Measurements from ENCODE around the gene OSBPL9.

Gene OSBPL9, protein sequence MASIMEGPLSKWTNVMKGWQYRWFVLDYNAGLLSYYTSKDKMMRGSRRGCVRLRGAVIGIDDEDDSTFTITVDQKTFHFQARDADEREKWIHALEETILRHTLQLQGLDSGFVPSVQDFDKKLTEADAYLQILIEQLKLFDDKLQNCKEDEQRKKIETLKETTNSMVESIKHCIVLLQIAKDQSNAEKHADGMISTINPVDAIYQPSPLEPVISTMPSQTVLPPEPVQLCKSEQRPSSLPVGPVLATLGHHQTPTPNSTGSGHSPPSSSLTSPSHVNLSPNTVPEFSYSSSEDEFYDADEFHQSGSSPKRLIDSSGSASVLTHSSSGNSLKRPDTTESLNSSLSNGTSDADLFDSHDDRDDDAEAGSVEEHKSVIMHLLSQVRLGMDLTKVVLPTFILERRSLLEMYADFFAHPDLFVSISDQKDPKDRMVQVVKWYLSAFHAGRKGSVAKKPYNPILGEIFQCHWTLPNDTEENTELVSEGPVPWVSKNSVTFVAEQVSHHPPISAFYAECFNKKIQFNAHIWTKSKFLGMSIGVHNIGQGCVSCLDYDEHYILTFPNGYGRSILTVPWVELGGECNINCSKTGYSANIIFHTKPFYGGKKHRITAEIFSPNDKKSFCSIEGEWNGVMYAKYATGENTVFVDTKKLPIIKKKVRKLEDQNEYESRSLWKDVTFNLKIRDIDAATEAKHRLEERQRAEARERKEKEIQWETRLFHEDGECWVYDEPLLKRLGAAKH

DNA sequence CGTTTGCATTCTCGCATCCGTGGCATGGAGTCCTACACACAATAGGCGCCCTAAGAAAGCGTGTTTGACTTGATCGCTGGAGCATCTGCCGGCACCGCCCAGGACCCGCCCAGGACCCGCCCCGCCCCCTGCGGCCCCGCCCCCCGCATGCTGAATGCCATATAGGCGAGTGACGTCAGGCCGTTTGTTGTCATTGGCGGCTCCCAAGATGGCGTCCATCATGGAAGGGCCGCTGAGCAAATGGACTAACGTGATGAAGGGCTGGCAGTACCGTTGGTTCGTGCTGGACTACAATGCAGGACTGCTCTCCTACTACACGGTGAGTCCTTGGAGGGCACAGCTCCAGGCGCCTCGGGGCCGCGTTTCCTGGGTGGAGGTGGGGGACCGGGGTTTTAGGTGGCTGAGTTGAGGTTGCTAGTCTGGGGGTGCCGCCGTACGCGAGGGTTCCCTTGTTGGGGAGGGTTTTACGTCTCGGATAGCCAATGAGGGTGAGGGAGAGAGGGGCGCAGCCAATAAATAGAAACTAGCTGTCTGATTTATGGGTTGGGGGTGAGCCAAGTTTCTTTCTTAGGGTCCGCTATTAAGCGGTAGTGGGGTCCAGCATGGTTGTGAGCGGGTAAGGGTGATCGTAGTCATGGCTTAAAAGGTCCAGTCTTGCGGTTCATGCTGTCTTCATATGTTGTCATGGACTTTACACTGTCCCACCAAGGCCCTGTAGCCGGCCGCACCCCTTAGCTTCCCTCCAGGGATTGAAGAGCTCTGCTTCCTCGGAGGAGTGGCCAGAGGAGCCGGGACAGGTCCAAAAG lies at the start of gene OSBPL9:
Gene OSBPL9 (plus strand): TSS at position 190 of the 806 bp plus-strand sequence. CDS start 19 bp downstream, at position 209.
- DNase-seq, result peak; percentile 82

DNA sequence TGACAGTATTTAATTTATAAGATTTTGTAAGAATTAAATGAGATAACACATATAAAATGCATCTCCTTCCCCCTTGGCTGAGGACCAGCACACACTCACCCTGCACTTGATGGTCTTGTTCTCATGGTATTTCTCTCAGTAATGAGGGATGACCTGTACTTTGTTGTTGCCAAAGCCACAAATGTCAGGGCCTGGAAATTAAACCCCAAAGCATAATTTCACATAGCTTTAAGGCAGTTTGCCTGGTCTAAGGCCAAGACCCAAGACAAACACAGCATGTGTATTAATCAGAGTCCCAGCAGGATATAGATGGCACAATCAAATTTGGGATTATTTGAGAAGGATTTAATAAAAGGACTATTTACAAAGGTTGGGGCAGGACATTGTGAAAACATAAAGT lies 49.2 kb upstream of the OSBPL9 start:
- DNase-seq, result no peak

DNA sequence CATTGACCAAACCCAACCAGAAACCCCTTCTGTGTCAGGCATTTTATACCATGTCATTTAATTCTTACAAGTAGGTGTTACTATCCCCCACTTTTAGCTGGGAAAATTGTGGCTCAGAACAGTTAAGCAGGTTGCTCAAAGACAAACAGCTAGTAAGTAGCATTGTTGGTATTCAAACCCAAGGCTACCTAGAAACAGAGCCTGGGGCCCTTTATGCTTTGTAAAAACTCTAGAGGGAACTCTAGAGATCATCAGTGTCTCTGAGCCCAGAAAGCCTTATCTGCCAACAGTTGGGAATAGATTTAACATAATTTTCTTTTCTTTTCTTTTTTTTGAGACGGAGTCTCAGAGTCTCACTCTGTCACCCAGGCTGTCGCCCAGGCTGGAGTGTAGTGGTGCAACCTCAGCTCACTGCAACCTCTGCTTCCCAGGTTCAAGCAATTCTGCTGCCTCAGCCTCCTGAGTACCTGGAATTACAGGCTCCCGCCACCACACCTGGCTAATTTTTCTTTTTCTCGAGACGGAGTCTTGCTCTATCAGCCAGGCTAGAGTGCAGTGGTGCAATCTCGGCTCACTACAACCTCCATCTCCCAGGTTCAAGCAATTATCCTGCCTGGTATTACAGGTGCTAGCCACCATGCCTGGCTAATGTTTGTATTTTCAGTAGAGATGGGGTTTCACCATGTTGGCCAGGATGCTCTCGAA lies 48.5 kb upstream of the OSBPL9 start:
- no peak for DNase-seq

DNA sequence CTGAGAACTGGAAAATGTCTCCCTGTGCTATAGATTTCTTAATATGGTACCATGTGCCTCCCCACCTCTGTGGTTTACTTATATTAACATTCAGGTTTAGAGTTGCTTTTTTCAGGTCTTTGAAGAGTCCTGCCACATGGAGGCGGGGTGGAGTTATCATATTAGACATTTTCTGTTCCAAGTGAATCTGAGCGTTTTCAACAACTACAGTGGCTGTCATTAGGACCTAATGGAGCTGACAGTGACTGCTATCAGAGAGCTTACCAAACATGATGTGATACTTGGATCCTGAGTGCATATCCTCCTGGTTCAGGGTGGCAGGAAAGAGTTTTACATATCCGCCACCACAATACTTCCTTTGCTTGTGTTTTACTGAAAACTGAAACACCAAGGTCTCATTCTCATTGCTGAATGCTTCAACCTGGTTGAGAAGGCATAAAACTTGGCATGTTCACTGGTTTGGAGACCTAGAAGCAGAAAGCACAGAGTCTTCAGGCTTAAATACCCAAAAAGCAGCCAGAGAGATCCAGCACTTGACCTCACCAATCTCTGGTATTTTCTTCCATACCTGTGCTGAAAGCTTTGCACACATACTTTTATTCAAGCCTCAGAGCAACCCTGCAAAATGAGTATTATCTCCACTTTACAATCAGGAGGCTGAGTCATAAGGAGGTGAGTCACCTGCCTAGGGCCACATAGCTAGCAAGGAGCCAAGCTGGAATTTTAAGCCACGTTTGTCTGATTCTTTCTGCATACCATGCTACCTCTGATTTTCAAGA lies 47.4 kb upstream of the OSBPL9 start:
- DNase-seq, result no peak

DNA sequence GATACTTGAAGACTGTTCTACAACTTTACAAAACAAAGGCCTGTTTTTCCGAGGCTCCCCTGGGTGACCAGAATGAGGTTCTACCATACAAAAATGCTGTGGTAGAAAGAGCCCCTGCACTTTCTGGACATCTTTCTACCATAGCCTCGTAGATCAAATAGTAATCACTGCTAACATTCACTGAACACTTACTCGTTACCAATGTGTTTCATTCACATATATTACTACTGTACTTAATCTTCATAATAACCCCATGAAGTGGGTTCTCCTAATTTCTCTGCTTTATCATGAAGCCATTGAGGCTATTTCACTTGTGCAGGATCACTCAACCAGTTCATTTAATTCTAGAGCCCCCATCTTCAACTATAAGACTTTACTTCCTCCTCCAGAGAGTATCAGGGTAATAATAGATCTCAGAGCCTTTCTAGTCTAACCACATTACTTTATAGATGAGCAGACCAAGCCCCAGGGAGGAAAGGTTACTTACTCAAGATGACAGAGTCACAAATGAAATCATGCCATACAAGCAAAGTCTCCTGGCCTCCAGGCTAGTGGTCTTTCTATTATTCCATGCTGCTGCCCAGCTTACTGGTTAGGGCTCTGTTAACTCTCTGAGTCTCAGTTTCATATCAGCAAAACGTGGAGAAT lies 46.7 kb upstream of the OSBPL9 start:
- DNase-seq, result no peak

DNA sequence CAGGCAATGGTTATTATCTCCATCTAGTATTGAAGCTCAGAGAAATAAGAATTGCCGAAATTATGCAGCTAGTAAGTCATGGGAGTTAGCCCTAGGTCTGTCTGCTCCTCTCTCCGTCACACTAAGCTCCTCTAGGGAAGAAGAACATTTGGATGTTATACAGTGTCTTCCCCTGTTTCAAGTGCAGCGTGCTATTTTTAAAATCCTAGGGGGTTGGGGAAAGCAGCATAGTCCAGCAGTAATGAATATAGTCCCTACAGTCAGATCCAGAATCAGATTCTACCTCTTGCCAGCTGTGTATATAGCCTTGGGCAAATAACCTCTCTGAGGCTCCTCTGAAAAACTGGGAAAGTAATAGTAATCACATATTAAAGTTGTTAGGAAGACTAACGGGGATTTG lies 44.5 kb upstream of the OSBPL9 start:
- no peak for DNase-seq

DNA sequence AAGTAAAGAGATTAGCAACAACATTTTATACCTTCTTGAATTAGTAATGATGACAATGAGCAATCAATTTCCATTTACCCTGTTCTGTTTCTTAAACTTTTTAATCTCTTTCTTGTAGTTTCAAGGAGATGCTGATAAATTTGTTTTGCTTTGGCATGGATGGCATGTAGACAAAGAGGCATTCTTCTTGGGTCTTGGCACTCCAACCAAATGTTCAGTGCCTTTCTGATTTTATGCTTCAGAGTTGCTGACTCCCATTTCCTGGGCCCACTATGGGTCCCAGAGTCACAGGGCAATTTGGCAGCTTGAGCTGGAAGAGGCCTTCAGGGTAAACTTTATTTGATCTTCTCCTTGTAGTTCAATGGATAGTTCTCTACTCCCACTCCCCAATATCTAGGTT lies 42.1 kb upstream of the OSBPL9 start:
- no peak for DNase-seq

DNA sequence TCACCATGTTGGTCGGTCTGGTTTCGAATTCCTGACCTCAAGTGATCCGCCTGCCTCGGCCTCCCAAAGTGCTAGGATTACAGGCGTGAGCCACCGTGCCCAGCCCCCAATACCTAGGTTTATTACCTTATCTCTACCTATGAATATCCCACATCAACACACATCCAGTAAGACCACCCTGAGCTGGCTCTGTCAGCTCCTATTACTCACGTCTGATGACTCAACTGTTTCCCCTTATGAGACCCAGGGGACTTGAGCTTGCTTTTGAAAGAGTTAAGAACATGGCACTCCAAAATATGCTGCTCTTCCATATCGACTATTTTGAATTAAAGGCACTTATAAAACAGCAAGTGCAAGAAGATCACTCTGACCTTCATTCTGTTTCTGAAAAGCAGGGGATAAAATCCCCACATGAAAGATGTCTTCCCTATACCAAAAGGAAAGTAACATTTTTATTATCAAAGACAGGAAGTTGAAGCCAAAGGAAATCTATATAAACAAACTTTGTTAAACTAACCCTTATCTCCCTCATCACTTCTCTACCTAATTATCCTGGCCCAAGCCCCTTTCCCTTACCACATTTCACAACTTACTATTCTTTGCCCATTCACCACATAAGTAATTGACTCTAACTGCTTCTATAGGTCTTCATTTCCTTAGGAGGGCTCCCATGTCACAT lies 41.3 kb upstream of the OSBPL9 start:
- no peak for DNase-seq

DNA sequence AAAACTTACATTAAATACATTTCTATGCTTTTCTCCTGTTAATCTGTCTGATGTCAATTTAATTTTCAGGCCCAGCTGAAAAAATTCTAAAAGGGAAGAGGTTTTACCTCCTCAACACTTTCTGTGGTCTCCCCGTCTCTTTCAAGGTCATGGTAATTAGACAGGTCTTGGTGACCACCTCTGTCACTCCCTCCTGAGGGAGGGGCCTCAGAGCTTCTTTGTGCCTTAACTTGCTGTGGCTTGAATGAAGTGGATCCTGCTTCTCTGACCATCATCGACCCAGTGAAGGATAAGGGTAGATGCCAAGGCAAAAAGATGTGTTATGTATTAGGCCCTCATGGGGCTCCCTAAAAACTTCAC lies 40.8 kb upstream of the OSBPL9 start:
- DNase-seq, result no peak

DNA sequence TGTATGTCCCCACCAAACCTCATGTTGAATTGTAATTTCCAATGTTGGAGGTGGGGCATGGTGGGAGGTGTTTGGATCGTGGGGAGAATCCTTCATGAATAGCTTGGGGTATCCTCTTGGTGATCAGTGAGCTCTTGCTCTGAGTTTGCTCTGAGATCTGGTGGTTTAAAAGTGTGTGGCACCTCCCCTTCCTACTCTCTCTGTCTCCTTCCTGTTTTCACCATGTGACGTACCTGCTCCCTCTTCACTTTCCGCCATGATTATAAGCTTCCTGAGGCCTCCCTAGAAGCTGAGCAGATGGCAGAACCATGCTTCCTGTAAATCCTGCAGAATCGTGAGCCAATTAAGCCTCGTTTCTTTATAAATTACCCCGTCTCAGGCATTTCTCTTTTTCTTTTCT lies 40.0 kb upstream of the OSBPL9 start:
- no peak for DNase-seq

DNA sequence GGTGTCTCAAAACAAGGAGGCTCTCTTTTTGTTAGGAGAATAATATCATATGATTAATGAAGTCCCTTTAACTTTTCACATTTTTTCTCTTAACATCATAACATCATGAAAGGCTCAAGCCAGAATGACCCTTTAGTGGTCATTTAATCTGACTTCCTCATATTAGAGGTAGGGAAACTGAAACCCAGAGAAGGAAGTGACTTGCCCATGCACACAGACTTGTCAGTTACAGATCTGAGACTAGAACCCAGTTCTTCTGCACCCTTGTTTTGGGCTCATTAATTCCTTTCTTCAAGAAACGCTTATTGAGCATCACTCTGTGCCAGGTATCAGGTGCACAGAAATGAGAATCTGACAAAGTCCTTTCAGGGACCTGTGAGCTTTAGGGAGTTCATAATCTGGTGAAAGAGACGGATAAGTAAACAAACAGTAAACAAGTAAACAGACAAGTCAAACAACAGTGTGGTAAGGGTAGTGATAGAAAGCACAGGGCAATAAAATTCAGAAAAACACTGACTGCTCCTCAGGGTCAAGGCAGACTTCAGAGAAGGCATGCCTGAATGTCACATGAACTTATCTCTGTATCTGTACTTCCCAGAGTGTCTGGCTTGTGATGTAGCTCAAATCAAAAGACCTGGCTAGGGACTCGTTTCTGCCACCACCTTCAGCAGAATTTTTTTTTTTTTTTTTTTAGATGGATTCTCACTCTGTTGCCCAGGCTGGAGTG lies 38.3 kb upstream of the OSBPL9 start:
- no peak for DNase-seq

DNA sequence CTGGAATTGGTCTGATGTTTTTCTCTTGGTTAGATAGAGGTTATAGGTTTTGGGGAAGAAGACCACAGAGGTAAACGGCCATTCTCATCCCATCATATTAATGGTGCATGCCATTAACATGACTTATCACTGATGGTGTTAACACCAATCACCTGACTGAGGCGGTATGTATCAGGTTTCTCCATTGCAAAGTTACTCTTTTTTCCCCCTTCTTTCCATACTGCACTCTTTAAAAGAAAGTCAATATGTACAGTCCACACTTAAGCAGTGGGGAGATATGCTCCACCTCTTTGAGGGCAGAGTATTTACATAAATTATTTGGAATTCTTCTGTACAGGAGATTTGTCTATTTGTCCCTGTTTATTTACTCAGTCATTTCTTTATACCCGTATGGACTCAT lies 35.7 kb upstream of the OSBPL9 start:
- DNase-seq, result no peak

DNA sequence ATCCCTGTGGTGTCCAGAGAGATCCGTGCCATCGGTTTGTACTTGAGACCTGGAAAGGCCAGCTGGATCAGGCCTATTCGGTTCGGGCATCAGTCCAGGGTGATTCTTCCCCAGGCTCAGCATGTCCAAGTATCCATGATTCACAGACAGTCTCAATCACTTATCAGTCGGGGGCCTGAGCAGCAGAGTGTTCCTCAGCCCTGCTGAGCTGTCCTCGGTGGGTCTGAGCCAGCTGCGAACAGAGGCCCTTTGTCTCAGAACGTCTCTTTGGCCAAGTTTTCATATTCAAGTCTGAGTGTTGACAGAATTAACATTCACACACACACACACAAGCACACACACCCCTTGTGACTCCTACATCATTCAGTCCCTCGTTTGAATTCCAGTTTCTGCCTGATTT lies 33.4 kb upstream of the OSBPL9 start:
- no peak for DNase-seq

DNA sequence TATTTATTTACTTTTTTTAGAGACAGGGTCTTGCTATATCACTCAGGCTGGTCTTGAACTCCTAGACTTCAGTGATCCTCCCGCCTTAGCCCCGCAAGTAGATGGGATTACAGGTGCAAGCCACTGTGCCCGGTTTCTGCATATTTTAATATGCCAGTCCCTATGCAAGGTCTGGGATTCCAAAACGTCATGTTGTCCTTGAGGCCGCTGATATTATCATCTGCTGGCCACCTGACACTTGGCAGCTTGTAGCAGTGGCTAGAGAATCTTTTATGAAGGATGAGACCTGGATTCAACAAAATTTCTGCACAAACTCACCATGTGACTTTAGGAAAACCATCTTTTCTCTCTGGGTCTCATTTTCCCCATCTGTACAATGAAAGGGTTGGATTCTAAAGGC lies 32.9 kb upstream of the OSBPL9 start:
- DNase-seq, result no peak

DNA sequence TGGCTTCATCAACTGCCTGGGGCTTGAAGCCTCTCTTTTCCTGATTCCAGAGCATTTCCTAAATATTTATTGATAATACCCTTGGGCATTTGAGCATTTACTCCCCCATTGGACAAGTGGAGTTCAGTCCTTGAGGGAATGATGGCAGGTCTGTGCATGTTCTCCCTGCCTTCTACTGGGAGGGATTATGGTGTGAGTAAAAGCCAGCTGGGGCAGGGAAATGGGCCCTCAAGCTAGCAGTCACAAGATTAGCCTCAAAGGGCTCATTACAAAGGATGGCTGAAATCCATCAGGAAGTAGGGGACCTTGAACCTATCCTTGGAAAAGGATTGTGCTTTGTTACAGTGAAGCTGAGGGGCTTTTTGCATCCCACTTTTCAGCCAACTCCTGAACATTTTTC lies 24.2 kb upstream of the OSBPL9 start:
- no peak for DNase-seq

DNA sequence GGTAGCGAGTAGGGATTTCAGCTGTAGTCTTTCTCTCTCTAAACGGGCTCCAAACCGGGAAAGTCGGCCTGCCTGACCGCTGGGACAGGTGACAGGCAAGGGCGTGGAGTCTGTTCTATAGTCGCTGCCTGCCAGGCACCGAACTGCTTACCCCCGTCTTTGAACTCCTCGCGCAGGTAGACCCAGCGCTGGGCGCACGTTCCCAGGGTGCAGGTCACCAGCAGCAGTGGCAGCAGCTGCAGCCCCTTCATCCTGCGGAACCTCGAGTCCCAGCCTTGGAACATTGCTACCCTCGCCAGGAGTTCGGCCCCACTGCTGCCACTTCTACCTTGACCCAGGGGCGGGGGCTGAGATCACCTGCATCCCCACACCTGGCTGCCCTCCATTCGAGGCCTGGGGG lies 22.2 kb upstream of the OSBPL9 start:
- no peak for DNase-seq

DNA sequence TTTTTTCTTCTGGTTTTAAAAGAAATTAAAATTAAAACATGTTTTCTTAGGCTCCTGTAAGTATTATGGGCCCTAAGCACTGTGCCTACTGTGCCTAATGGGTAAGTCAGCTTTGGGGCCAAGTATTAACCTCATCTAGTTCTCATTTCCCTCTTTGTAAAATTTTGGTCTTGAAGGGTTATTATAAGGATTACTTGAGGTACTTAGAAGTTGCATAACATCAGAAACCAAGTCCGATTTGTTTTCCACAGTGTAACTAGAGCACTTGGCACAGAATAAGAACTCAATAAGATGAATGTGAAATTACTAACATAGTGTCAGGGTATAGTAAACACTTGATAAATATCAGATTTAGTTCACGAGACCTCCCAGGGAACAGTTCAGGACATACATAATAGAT lies 16.4 kb upstream of the OSBPL9 start:
- no peak for DNase-seq

DNA sequence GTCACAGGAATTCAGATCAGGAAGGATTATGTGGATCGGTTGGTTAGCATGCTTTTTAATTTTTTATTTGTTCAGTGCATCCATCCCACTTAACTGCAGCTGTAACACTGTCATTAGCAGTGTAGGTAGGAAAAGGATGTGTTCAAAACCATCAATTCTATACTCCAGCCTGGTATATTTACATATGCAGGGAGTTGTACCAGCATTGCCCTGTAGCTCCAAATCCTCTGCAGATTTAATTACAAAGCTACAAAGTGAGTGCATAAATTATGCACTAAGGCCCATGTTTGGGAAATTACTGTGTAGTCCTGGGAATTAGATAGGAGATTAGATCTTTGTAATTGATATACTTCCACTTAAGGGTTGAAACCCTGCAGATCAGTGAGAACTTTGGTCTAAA lies 15.9 kb upstream of the OSBPL9 start:
- DNase-seq, result no peak

DNA sequence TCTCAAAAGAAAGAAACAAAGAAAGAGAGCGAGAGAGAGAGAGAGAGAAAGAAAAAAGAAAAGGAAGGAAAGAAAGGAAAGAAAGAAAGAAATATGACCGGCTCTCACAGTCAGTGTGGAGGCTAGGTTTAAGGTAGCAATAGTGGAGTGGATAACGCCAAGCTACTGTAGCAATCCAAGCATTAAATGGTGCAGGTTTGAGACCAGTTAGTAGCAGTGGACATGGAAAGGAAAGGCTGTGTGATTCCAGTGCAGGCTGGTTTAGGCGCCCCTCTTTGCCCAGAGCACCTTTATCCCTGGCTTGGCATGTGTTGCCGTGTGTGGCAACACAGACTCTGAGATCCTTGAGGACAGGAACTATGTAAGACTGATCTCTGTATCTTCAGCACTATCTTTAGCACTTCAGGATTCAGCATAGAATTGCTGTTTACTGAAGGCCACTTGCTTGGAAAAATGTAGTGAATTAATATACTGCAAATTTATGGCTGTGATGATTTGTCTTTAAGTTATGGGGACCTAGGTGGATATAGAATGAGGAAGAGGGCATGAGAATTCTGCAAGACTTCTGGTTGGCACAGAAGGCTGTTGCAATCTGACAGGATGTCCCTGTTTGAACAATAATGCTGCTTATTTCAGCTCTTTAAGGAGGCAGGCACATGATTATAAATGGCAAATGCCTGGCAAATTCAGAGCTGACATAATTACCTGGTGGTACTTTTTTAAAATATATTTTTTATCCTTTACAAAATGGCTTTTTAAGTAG lies 10.8 kb upstream of the OSBPL9 start:
- DNase-seq, result no peak

DNA sequence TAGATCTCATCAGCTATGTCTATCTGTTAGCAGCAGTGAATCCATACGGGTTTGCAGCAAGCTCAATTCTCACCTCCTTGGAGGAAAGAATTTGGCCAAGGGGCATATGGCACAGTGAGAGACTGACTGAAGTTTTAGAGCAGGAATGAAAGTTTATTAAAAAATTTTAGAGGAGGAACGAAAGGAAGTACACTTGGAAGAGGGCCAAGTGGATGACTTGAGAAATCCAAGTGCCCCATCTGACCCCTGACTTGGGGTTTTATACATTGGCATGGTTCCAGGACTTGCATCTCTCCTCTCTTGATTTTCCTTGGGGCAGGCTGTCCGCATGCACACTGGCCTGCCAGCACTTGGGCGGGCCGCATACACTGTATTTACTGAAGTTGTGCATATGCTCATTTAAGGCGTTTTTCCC lies 9.2 kb upstream of the OSBPL9 start:
- no peak for DNase-seq

All from NCI-H526 treated with DMSO at 0.1 percent for 48 hours (cell line).